ENCODE measurements around the gene NRL.

The NRL gene

DNA sequence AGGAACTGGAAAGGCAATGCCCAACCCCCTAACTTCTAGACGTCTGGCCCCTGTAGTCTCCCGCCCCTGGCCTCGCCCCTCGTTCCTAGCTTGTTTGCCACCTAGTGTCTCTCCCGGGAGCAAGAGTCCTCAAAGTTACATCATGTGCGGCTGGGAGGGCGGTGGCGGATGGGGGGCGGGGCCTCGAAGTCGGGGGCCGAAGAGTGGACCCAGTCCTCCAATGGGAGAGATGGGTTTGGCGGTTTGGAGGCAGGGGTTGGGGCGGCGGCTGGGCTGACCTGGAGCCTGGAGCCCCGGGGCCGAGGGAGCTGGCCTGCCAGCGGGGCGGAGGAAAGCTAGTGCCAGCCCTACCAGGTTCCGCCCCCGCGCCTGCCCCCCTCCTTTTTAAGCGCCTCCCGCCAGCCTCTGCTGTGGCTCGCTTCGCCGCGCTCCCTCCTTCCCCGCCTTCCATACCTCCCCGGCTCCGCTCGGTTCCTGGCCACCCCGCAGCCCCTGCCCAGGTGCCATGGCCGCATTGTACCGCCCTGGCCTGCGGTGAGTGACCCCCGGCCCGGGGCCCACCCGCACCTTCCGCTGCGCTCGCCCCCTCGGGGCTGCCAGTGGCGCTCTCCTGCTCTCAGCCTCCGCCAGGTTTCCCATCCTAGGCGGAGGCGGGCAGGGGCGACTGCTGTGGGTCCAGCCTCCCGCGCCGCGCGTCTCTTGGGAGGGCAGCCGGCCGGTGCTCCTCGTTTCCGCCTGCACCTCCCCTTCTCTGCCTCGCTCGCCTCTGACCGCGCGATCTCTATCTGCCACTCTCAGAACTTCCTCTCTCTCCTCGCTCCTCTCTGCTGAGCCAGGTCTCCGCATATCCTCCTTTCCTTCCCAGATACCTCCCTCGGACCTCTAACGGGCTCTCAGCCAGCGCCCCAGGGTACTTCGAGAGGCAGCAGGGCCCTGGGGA lies 20.6 kb downstream of the NRL start, which contains the start of gene PCK2:
Gene PCK2 (plus strand): TSS at position 411 of the 940 bp plus-strand sequence. CDS start 95 bp downstream, at position 506.
- Histone ChIP-seq H3F3A (ENCODE audit: low read depth) (no peaks in the 10 kb centered on the region; the same call in 1 of the 2 replicates), H3K9me2 (replicated peaks; ENCODE audit: low read depth, low read length) (no peaks in the 10 kb centered on the region), H3K4me1 (ENCODE audit: insufficient read depth, low read length, poor library complexity, severe bottlenecking) (peaks cover 26% of the 10 kb centered on the region), H2AFZ (ENCODE audit: low read length) (peak within 1 kb of the TSS; percentile 65), H3K79me2 (ENCODE audit: insufficient read depth, low read length) (peaks cover 33% of the 10 kb centered on the region), H3K36me3 (ENCODE audit: insufficient read depth, low read length) (no peaks in the 10 kb centered on the region; the same call in 1 of the 2 replicates), H3K4me2 (ENCODE audit: low read depth, low read length, poor library complexity, severe bottlenecking) (peak within 1 kb of the TSS; percentile 90), H3K9ac (ENCODE audit: low read depth, low read length, poor library complexity, severe bottlenecking) (peak within 1 kb of the TSS; percentile 99), H4K20me1 (ENCODE audit: insufficient read depth, low read length, poor library complexity, severe bottlenecking) (no peaks in the 10 kb centered on the region), H3K4me3 (ENCODE audit: low read length, poor library complexity, severe bottlenecking) (peak within 1 kb of the TSS; percentile 93), H3K27me3 (ENCODE audit: insufficient read depth, low read length, poor library complexity, severe bottlenecking) (no peaks in the 10 kb centered on the region), H3K9me3 (ENCODE audit: insufficient read depth, low read depth, low read length) (no peaks in the 10 kb centered on the region)
- TF ChIP-seq EZH2phosphoT487 (IDR thresholded peaks at IDR 0.05; ENCODE audit: borderline replicate concordance), result no peak
- TF ChIP-seq, protein P1, sequence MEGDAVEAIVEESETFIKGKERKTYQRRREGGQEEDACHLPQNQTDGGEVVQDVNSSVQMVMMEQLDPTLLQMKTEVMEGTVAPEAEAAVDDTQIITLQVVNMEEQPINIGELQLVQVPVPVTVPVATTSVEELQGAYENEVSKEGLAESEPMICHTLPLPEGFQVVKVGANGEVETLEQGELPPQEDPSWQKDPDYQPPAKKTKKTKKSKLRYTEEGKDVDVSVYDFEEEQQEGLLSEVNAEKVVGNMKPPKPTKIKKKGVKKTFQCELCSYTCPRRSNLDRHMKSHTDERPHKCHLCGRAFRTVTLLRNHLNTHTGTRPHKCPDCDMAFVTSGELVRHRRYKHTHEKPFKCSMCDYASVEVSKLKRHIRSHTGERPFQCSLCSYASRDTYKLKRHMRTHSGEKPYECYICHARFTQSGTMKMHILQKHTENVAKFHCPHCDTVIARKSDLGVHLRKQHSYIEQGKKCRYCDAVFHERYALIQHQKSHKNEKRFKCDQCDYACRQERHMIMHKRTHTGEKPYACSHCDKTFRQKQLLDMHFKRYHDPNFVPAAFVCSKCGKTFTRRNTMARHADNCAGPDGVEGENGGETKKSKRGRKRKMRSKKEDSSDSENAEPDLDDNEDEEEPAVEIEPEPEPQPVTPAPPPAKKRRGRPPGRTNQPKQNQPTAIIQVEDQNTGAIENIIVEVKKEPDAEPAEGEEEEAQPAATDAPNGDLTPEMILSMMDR (conservative IDR thresholded peaks at IDR 0.05; ENCODE audit: low read length), result no peak

DNA sequence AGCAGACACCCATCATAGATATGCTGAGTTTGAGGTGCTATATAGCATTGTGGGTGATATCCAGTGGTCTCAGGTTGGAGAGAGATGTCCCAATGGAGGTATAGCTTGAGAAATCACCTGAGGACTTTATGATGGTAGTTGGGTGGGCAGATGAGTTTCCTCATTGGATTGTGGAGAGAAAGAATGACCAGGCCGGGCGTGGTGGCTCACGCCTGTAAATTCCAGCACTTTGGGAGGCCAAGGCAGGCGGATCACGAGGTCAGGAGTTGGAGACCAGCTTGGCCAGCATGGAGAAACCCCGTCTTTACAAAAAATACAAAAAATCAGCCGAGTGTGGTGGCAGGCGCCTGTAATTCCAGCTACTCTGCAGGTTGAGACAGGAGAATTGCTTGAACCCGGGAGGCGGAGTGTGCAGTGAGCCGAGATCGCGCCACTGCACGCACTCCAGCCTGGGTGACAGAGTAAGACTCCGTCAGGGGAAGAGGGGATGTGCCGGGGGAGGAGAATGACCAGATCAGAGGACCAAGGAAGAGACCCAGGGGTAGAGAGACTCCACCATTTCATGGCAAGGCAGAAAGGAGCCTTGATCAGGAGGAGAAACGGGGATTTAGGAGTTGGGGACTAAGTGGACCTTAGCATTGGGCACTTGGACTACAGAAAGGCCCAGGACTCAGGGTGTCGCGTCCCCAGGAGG lies 21.4 kb downstream of the NRL start:
- Histone ChIP-seq H3K4me3 (ENCODE audit: low read length, poor library complexity, severe bottlenecking) (peak overlapping the region; percentile 93), H3K9me2 (replicated peaks; ENCODE audit: low read depth, low read length) (no peaks in the 10 kb centered on the region), H3K36me3 (ENCODE audit: insufficient read depth, low read length) (no peaks in the 10 kb centered on the region), H3K4me2 (ENCODE audit: low read depth, low read length, poor library complexity, severe bottlenecking) (peak overlapping the region; percentile 90), H3K27me3 (ENCODE audit: insufficient read depth, low read length, poor library complexity, severe bottlenecking) (no peaks in the 10 kb centered on the region), H3F3A (ENCODE audit: low read depth) (no peaks in the 10 kb centered on the region; the same call in 1 of the 2 replicates), H3K9ac (ENCODE audit: low read depth, low read length, poor library complexity, severe bottlenecking) (peak overlapping the region; percentile 99), H3K79me2 (ENCODE audit: insufficient read depth, low read length) (peaks cover 33% of the 10 kb centered on the region), H2AFZ (ENCODE audit: low read length) (no peak overlapping the region), H4K20me1 (ENCODE audit: insufficient read depth, low read length, poor library complexity, severe bottlenecking) (no peaks in the 10 kb centered on the region), H3K4me1 (ENCODE audit: insufficient read depth, low read length, poor library complexity, severe bottlenecking) (peaks cover 26% of the 10 kb centered on the region), H3K9me3 (ENCODE audit: insufficient read depth, low read depth, low read length) (no peaks in the 10 kb centered on the region)
- no peak for TF ChIP-seq EZH2phosphoT487 (IDR thresholded peaks at IDR 0.05; ENCODE audit: borderline replicate concordance)
- TF ChIP-seq, protein P1 (conservative IDR thresholded peaks at IDR 0.05; ENCODE audit: low read length), result no peak

DNA sequence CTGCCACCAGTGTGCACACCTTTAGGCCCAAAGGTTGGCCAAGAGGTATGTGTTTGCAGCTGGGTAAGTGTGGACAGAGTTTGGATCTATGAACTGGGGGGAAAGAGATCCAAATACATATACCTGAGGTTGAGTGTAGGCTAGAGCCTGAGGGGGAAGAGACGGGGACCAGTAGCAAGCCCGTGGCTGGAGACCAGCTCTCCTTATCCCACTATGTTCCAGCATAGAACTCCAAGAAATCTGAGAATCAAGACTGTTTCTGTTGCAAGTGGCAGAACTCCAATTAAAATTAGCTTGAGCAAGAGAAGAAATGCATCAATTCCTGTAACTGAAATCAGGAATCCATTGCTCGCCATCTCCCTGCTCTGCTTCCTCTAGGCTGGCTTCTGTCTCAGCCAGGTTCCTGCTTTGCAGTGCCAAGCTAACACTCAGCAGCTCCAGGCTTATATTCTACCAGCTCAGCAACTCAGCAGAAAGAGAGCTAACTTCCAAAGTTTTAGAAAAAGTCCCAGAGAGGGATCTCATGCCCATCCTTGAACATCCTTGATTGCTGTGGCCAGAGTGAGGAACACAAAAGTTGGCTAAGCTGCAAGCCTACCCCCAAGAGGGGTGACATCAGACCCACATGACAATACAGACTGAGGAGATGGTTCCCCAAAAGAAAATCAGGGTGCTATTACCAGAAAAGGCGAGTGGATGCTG lies 22.1 kb downstream of the NRL start:
- TF ChIP-seq, protein P1 (conservative IDR thresholded peaks at IDR 0.05; ENCODE audit: low read length), result no peak
- no peak for TF ChIP-seq EZH2phosphoT487 (IDR thresholded peaks at IDR 0.05; ENCODE audit: borderline replicate concordance)
- no peaks in the 10 kb centered on the region for H3K9me3 ChIP-seq (ENCODE audit: insufficient read depth, low read depth, low read length)
- H2AFZ ChIP-seq (ENCODE audit: low read length), result no peak overlapping the region
- H3K4me2 ChIP-seq (ENCODE audit: low read depth, low read length, poor library complexity, severe bottlenecking), result peak overlapping the region; percentile 90
- peaks cover 26% of the 10 kb centered on the region for H3K4me1 ChIP-seq (ENCODE audit: insufficient read depth, low read length, poor library complexity, severe bottlenecking)
- H3K27me3 ChIP-seq (ENCODE audit: insufficient read depth, low read length, poor library complexity, severe bottlenecking), result no peaks in the 10 kb centered on the region
- H3K4me3 ChIP-seq (ENCODE audit: low read length, poor library complexity, severe bottlenecking), result peak overlapping the region; percentile 93
- H3F3A ChIP-seq (ENCODE audit: low read depth), result no peaks in the 10 kb centered on the region; the same call in 1 of the 2 replicates
- H3K9me2 ChIP-seq (replicated peaks; ENCODE audit: low read depth, low read length), result no peaks in the 10 kb centered on the region
- no peaks in the 10 kb centered on the region for H4K20me1 ChIP-seq (ENCODE audit: insufficient read depth, low read length, poor library complexity, severe bottlenecking)
- peaks cover 33% of the 10 kb centered on the region for H3K79me2 ChIP-seq (ENCODE audit: insufficient read depth, low read length)
- H3K36me3 ChIP-seq (ENCODE audit: insufficient read depth, low read length), result no peaks in the 10 kb centered on the region
- peak overlapping the region; percentile 99 for H3K9ac ChIP-seq (ENCODE audit: low read depth, low read length, poor library complexity, severe bottlenecking)
